ENCODE measurements around the gene PDE3A. TPM values are rescaled to one million over a fixed set of nuclear protein-coding genes. Genes with fewer than 3 reads are reported as not detected.

PDE3A gene
- total and polyA plus RNA-seq, 2 of the 4 experiments (the other 2 are of a cell fraction) = 0.09 to 0.18 TPM

DNA sequence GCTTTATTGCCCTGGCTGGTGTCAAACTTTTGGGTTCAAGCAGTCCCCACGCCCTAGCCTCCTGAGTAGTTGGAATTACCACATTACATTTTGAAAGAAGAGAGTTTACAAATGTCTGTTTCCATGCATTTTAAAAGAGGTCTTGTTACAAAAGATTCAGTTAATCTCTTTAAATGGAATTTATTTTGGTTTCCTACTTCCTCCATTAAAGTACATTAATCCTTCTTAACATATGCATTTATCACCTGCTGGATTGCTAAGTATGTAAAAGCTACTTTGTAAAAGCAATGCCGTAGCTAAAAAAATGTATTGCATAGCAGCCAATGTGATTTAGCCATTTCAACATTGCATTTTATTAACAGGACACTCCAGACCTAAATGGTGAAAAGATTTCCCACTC lies 80.4 kb downstream of the PDE3A start:
- Histone ChIP-seq H4K91ac (ENCODE audit: insufficient read depth, low read depth, low read length) (no peak overlapping the region), H3K36me3 (ENCODE audit: control insufficient read depth, insufficient read depth, low read length) (no peaks in the 10 kb centered on the region; the same call in 1 of the 2 replicates), H4K5ac (ENCODE audit: low read depth, low read length) (no peak overlapping the region), H2AK9ac (replicated peaks; ENCODE audit: low read depth, low read length, poor library complexity) (no peak overlapping the region), H3K9me1 (ENCODE audit: insufficient read depth, low read length) (no peaks in the 10 kb centered on the region), H3K4me3 (ENCODE audit: insufficient read depth, low read depth, low read length) (no peak overlapping the region), H4K20me1 (ENCODE audit: insufficient read depth, low read length) (no peaks in the 10 kb centered on the region), H4K8ac (ENCODE audit: low read depth in 2 of 2, low read length in 2 of 2) (no peak overlapping the region), H3K9ac (ENCODE audit: low read depth, low read length) (no peak overlapping the region), H3K56ac (ENCODE audit: extremely low read depth, insufficient read depth, low read length) (no peak overlapping the region), H3K4ac (ENCODE audit: low read depth, low read length) (no peak overlapping the region), H3K23ac (ENCODE audit: low read depth, low read length) (no peak overlapping the region), H3K27me3 (ENCODE audit: control insufficient read depth, insufficient read depth, low read length) (no peaks in the 10 kb centered on the region), H2BK120ac (ENCODE audit: low read depth, low read length) (no peak overlapping the region), H2BK5ac (ENCODE audit: low read depth, low read length, poor library complexity, severe bottlenecking) (no peak overlapping the region), H3K14ac (replicated peaks; ENCODE audit: low read depth, low read length) (no peak overlapping the region), H2BK15ac (ENCODE audit: low read depth, low read length) (no peak overlapping the region), H3K18ac (ENCODE audit: low read depth, low read length) (no peak overlapping the region), H3K4me2 (ENCODE audit: low read depth, low read length) (no peak overlapping the region), H3K27ac (ENCODE audit: insufficient read depth, low read length) (no peak overlapping the region), H2BK20ac (ENCODE audit: low read depth, low read length) (no peak overlapping the region), H3K4me1 (ENCODE audit: control insufficient read depth, insufficient read depth, low read length) (peaks cover 8% of the 10 kb centered on the region; the same call in 1 of the 2 replicates), H2AFZ (replicated peaks; ENCODE audit: low read length, poor library complexity) (no peak overlapping the region), H3K9me3 (ENCODE audit: control insufficient read depth, insufficient read depth, low read length) (no peaks in the 10 kb centered on the region), H2AK5ac (ENCODE audit: low read depth, low read length) (no peak overlapping the region), H3K79me1 (ENCODE audit: low read depth in 1 of 2, low read length in 2 of 2) (no peaks in the 10 kb centered on the region; a peak in 1 of 4 replicates)
- TF ChIP-seq RAD21 (IDR thresholded peaks at IDR 0.05; ENCODE audit: low read length) (no peak), CHD1 (IDR thresholded peaks at IDR 0.05; ENCODE audit: low read depth, low read length) (no peak), RCOR1 (IDR thresholded peaks at IDR 0.05; ENCODE audit: insufficient replicate concordance, low read length) (no peak), FOS (IDR thresholded peaks at IDR 0.05; ENCODE audit: low read depth, low read length) (no peak), MXI1 (IDR thresholded peaks at IDR 0.05; ENCODE audit: borderline replicate concordance, low read depth, low read length) (no peak), SMC3 (IDR thresholded peaks at IDR 0.05; ENCODE audit: low read depth, low read length) (no peak), BHLHE40 (IDR thresholded peaks at IDR 0.05; ENCODE audit: low read depth, low read length) (no peak), NFE2L2 (IDR thresholded peaks at IDR 0.05; ENCODE audit: low read depth, low read length) (no peak), RFX5 (IDR thresholded peaks at IDR 0.05; ENCODE audit: low read depth, low read length) (no peak), MAZ (IDR thresholded peaks at IDR 0.05; ENCODE audit: borderline replicate concordance, low read depth, low read length) (no peak)
- TF ChIP-seq, protein P1, sequence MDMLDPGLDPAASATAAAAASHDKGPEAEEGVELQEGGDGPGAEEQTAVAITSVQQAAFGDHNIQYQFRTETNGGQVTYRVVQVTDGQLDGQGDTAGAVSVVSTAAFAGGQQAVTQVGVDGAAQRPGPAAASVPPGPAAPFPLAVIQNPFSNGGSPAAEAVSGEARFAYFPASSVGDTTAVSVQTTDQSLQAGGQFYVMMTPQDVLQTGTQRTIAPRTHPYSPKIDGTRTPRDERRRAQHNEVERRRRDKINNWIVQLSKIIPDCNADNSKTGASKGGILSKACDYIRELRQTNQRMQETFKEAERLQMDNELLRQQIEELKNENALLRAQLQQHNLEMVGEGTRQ (IDR thresholded peaks at IDR 0.05; ENCODE audit: low read depth, low read length) = no peak
- TF ChIP-seq, protein P2, sequence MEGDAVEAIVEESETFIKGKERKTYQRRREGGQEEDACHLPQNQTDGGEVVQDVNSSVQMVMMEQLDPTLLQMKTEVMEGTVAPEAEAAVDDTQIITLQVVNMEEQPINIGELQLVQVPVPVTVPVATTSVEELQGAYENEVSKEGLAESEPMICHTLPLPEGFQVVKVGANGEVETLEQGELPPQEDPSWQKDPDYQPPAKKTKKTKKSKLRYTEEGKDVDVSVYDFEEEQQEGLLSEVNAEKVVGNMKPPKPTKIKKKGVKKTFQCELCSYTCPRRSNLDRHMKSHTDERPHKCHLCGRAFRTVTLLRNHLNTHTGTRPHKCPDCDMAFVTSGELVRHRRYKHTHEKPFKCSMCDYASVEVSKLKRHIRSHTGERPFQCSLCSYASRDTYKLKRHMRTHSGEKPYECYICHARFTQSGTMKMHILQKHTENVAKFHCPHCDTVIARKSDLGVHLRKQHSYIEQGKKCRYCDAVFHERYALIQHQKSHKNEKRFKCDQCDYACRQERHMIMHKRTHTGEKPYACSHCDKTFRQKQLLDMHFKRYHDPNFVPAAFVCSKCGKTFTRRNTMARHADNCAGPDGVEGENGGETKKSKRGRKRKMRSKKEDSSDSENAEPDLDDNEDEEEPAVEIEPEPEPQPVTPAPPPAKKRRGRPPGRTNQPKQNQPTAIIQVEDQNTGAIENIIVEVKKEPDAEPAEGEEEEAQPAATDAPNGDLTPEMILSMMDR (conservative IDR thresholded peaks at IDR 0.05; ENCODE audit: low read depth, low read length) = no peak
- TF ChIP-seq, protein P3, sequence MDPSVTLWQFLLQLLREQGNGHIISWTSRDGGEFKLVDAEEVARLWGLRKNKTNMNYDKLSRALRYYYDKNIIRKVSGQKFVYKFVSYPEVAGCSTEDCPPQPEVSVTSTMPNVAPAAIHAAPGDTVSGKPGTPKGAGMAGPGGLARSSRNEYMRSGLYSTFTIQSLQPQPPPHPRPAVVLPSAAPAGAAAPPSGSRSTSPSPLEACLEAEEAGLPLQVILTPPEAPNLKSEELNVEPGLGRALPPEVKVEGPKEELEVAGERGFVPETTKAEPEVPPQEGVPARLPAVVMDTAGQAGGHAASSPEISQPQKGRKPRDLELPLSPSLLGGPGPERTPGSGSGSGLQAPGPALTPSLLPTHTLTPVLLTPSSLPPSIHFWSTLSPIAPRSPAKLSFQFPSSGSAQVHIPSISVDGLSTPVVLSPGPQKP (IDR thresholded peaks at IDR 0.05; ENCODE audit: borderline replicate concordance, low read depth, low read length) = no peak
- POLR2A ChIA-PET (ENCODE audit: unreplicated experiment) = no interaction called here
- intact Hi-C loops (cut with micrococcal nuclease) (no loop called here), dilution Hi-C loops (cut with HindIII; ENCODE audit: low sequenced_read_pairs, unreplicated experiment) (no loop called here), in situ Hi-C loops (cut with MboI; ENCODE audit: low sequenced_read_pairs) (no loop called here)
- ATAC-seq (ENCODE audit: low read depth) = no peak
- CTCF ChIA-PET = interaction anchor here (0.6 kb wide), 1 partner anchor 153 kb away, joined by 4 read pairs; no protein-coding TSS in a partner anchor
- BruUV-seq (replicated peaks) = no TSS peak
- no CpG with 5 or more reads among the region's 2 CpGs for WGBS, 2 experiments (ENCODE audit: extremely low coverage in 2 of 2, insufficient read length in 1 of 2)
- DNase-seq = no peak

Measured in IMR-90 (cell line).